GM08714 (cell line): ENCODE results near the gene KAZN.

Experiments used
- H3K4me3 ChIP-seq: fragments of 200-500 bp; sonication (Bioruptor generic); 2 replicates; pipeline ENCODE4 v1.5.1; 2014; ENCODE audit warnings: mild to moderate bottlenecking, low read length, inconsistent platforms
- ZNF274 ChIP-seq: IDR thresholded peaks from 2 replicates; pipeline ENCODE4 v1.6.1; 2012; ENCODE audit warnings: mild to moderate bottlenecking, low read depth, low read length

Gene KAZN

GRCh38 chr1:15154480-15155036, 556.1 kb downstream of the KAZN start:
- TF ChIP-seq ZNF274: no peak
- H3K4me3 ChIP-seq: peak overlapping the region; percentile 56; the same call in 1 of the 2 replicates

DNA sequence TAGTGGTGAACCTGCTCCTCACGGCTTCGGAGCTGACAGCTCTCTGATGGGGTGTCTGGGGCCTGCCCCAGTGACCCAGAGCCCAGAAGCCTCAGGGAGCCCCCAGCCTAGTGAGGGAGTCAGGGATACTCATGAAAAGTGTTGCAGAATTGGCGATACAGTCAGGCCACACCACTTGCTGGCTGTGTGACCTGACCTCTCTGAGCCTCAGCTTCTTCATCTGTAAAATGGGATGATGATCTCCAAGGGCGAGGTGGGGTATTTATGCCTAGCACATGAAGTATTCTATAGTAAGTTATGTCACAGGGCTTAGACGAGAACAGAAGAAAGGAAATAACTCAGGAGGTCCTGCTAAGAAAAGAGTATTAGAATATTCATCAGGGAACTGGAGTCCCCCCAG, 556.7 kb downstream of the KAZN start:
- no peak for TF ChIP-seq ZNF274
- no peak overlapping the region for H3K4me3 ChIP-seq

DNA sequence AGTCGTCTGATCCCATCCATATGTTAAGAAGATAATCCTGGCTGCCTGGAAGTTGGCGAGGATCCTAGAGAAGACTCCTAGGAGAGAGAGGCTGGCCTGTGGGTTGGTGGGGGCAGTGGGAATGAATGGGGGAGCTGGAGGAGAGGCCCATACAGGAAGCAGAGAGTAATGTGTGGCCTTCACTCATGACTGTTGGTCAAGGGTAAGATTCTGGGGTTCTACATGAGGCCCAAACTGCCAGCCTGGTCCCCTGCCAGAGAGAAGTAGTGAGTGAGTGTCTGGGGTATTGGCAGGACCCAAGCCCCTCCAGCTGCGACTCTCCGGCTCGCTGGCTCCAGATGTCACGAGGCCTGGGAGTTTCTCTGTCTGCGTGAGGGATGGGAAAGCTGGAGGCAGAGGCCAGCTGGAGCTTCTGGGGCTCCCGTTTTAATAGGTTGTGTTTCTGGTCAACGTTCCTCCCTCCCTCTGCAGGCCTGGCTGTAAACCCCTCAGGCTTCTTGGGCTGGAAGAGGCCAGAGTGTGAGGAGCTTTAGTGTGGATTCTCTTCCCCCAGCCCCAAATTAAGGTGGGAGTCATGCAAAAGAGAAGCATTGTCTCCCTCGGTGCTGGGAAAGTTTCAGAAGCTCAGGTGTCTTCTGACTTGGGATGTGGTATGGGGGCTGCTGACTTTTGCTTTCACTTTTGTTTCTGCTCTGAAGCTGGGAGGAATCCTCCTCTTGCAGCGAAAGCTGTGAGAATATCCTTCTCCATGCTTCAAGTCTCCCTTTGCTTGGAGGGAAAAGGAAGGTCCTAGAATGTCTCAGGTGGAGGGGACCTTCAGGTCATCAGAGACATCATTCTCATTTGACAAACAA, 557.6 kb downstream of the KAZN start:
- no peak for TF ChIP-seq ZNF274
- peak overlapping the region; percentile 2; the same call in 1 of the 2 replicates for H3K4me3 ChIP-seq

- peak overlapping the region; percentile 2; the same call in 1 of the 2 replicates for H3K4me3 ChIP-seq
- no peak for TF ChIP-seq ZNF274
These were observed 558.4 kb downstream of the KAZN start for GRCh38 chr1:15156807-15157380.

DNA sequence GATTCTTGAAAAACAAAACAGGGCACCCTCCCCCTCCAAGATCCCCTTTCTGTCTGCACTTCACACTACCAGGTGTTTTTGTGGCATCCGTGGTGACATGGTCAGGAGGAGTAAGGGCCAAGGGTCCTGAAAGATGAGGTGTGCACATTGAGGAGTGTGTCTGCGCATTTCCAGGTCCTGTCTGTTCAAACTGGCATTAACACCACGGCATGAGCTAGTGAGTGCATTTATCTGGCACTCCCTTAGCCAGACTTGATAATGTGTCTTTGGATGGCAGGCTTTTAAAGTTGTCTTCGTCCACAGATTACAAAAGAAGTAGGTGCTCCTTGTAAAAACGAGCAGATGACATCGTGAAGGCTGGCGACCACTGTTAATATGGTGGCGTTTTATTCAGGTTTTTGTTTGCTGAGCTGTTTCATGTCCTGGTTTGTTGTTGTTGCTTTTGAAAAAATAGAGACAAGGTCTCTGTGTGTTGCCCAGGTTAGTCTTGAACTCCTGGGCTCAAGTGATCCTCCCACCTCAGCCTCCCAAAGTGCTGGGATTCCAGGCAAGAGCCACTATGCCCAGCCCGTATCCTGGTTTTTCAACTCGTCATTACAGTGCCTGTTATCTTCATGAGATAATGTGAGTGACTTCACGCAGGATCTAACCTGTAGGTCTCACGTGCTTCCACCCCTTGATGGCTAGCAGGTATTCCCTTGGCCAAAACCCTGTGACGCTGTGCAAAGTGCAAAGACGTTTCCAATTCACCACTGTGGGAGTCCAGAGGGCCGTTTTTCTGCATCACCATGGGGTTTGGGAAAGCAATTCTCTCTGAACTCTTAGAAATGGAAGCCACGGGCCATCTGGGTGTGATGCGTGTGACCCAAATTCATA, 559.3 kb downstream of the KAZN start:
- TF ChIP-seq ZNF274: no peak
- no peak overlapping the region for H3K4me3 ChIP-seq

DNA sequence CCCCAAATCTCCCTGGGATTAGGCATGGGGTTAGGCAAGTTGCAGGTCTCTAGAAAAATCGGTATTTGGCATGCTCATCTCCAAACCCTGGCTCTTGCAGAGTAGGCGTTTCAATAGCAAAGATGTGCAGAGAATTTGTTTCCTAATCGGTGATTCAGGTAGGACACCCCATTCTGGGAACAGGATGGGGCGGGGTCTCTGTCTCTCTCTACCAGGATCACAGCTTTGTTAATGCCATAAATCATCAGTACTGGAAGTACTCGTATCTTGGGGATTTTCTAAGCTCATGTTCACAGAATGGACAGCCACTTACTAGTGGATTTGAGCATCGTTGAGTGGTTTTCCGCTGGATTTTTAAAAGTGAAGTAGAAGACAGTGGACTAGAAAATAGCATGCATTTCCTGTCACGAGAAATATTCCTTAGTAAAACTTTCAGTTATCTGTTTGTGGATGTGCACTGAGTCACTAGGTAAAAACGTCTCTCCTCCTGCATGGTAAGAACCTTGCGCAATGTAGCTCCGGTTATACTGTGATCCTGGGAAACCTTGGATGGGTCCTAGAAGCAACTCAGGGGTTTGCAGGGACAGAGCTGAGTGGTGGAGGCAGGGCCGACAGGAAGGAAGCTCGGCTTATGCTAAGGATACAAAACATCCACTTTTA, 560.2 kb downstream of the KAZN start:
- TF ChIP-seq ZNF274: no peak
- no peak overlapping the region for H3K4me3 ChIP-seq

GRCh38 chr1:15159166-15159555, 560.7 kb downstream of the KAZN start:
- H3K4me3 ChIP-seq: no peak overlapping the region
- TF ChIP-seq ZNF274: no peak

DNA sequence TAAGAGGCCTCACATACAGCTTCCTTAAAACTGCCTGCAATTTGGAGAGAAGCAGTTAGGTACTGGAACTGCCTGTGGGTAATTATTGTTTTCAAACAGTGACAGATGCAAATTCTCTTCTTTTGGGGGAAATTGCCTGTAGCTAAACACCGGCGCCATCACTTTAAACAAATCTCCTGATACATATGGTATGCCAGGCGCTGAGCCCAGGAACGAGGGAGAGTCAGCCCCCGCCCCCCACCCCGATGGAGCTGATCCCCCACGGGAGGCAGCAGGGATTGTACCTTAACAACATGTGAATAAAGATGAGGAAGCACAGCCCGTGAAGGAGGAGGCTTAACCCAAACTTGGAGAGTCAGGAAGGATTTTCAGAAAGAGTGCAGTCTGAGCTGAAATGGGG, 562.1 kb downstream of the KAZN start:
- H3K4me3 ChIP-seq: no peak overlapping the region

GRCh38 chr1:15167386-15167785, 568.9 kb downstream of the KAZN start:
- no peak for TF ChIP-seq ZNF274
- H3K4me3 ChIP-seq: no peak overlapping the region

More for the DNA sequence above, 562.1 kb downstream of the KAZN start:
- no peak for TF ChIP-seq ZNF274
